Breast epithelium (tissue), 4 donors: ENCODE results near the gene TMEM41B. TPM values are rescaled to one million over a fixed set of nuclear protein-coding genes. Genes with fewer than 3 reads are reported as not detected.

ENCODE experiments used
- DNase-seq, 2 donors: peaks; one replicate each; pipeline ENCODE4 v3.0.0-alpha.2; 2019; ENCODE audit warnings: low spot score in 2 of 2
- H3K27ac ChIP-seq, 2 donors: fragments of 200-600 bp; sonication (generic) in 1 of 2; one replicate each; pipeline ENCODE4 v1.5.1; 2016 to 2019; ENCODE audit warnings: mild to moderate bottlenecking in 1 of 2
- H3K27me3 ChIP-seq, 2 donors: fragments of 200-600 bp; sonication (generic) in 1 of 2; one replicate each; pipeline versions ENCODE4 v1.5.1 to v1.6.0; 2017 to 2019; ENCODE audit warnings: control low read depth in 1 of 2, mild to moderate bottlenecking in 1 of 2
- H3K36me3 ChIP-seq: fragments of 200-600 bp; one replicate; pipeline ENCODE4 v1.5.1; 2019
- H3K4me1 ChIP-seq, 2 donors: fragments of 200-600 bp; sonication (generic); one replicate each; pipeline ENCODE4 v1.5.1; 2016 to 2019; ENCODE audit warnings: control low read depth in 1 of 2
- H3K4me3 ChIP-seq, 3 donors: fragments of 200-600 bp; sonication (generic); 1 replicate in 2 of 3; 2 replicates in 1 of 3; pipeline ENCODE4 v1.5.1; 2016 to 2019; ENCODE audit warnings: mild to moderate bottlenecking in 3 of 3, moderate library complexity in 2 of 3
- H3K9me3 ChIP-seq, 2 donors: fragments of 200-600 bp; sonication (generic) in 1 of 2; one replicate each; pipeline ENCODE4 v1.5.1; 2016 to 2019; ENCODE audit warnings: control low read depth in 1 of 2
- POLR2A ChIP-seq: fragments of 450-650 bp; IDR thresholded peaks from one replicate; pipeline ENCODE4 v1.6.1; 2016; ENCODE audit warnings: antibody characterized with exemption, mild to moderate bottlenecking, moderate library complexity
- POLR2AphosphoS5 ChIP-seq, 3 donors: sonication (generic); formaldehyde crosslinking; IDR thresholded peaks; one replicate each; pipeline ENCODE4 v1.6.1; 2017; ENCODE audit warnings: antibody characterized with exemption in 3 of 3
- intact Hi-C: fragments of 100-400 bp; cut with DNase I; formaldehyde crosslinking; loops from one replicate; pipeline ENCODE4 v1.15.1; 2023; ENCODE audit warnings: low total_unique reads
- total RNA-seq, 3 donors: library from RNA; depleted of rRNA; stranded (reverse); fragments of >200 nt; gene quantifications; one replicate each; pipeline ENCODE4 v1.1.0, GENCODE V29; 2016
- TF ChIP-seq, protein P1 (sequence below), 3 donors: fragments of 450-650 bp; IDR thresholded peaks; one replicate each; pipeline ENCODE4 v1.5.1; 2016 to 2017; ENCODE audit warnings: antibody characterized with exemption in 3 of 3, mild to moderate bottlenecking in 3 of 3, moderate library complexity in 3 of 3

TMEM41B gene
- total RNA-seq, 3 donors from 2014 or later = 19.2 to 42.3 (median 38.0) TPM

DNA sequence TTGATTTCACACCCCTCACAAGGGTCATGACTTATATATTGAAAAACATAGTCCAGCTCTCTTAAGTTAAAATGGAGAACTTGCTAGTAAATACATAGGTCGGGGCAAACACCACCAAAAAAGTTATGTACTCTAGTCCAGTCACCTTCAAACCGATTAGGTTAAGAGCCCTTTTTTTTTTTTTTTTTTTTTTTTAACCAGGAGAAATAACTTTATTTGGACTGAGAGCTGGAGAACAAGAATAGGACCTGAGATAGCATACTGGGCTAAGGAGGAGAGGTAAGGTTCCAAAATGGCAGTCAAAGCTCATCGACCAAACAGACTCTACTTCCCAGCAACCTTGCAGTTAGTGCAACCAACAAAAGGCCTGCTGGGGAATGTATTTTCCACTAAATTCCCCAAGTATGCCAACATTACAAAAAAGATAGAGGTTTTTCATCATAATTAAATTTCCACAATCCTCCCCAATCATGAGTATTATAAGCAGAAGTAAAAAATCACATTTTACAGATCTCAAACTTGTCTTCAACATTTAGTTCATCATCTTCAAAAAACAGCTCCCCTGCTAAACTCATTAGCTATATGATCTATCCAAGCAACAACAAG lies 3.8 kb downstream of the TMEM41B start:
- Histone ChIP-seq H3K27me3 (no peaks in the 10 kb centered on the region), H3K9me3 (no peaks in the 10 kb centered on the region), H3K4me1 (peaks cover 0 to 5% of the 10 kb centered on the region in 2 donors), H3K4me3 (no peak overlapping the region), H3K27ac (no peak overlapping the region), H3K36me3 (no peaks in the 10 kb centered on the region)
- intact Hi-C loops = loop anchor here (10.0 kb wide), 1 partner anchor 54 kb away; no protein-coding TSS in a partner anchor
- TF ChIP-seq, protein P1, sequence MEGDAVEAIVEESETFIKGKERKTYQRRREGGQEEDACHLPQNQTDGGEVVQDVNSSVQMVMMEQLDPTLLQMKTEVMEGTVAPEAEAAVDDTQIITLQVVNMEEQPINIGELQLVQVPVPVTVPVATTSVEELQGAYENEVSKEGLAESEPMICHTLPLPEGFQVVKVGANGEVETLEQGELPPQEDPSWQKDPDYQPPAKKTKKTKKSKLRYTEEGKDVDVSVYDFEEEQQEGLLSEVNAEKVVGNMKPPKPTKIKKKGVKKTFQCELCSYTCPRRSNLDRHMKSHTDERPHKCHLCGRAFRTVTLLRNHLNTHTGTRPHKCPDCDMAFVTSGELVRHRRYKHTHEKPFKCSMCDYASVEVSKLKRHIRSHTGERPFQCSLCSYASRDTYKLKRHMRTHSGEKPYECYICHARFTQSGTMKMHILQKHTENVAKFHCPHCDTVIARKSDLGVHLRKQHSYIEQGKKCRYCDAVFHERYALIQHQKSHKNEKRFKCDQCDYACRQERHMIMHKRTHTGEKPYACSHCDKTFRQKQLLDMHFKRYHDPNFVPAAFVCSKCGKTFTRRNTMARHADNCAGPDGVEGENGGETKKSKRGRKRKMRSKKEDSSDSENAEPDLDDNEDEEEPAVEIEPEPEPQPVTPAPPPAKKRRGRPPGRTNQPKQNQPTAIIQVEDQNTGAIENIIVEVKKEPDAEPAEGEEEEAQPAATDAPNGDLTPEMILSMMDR (IDR thresholded peaks at IDR 0.05) = no peak
- TF ChIP-seq POLR2AphosphoS5 (IDR thresholded peaks at IDR 0.05) (no peak), POLR2A (no peak)
- no peak for DNase-seq

- TF ChIP-seq POLR2A = no peak
- no peak for TF ChIP-seq POLR2AphosphoS5 (IDR thresholded peaks at IDR 0.05)
- TF ChIP-seq, protein P1 (IDR thresholded peaks at IDR 0.05) = no peak
- DNase-seq = no peak
- Histone ChIP-seq H3K36me3 (no peaks in the 10 kb centered on the region), H3K27ac (no peak overlapping the region), H3K9me3 (no peaks in the 10 kb centered on the region), H3K4me3 (no peak overlapping the region), H3K4me1 (no peaks in the 10 kb centered on the region), H3K27me3 (no peaks in the 10 kb centered on the region)
- intact Hi-C loops = no loop called here
Observed at GRCh38 chr11:9304178-9304577, 10.2 kb downstream of the TMEM41B start.

DNA sequence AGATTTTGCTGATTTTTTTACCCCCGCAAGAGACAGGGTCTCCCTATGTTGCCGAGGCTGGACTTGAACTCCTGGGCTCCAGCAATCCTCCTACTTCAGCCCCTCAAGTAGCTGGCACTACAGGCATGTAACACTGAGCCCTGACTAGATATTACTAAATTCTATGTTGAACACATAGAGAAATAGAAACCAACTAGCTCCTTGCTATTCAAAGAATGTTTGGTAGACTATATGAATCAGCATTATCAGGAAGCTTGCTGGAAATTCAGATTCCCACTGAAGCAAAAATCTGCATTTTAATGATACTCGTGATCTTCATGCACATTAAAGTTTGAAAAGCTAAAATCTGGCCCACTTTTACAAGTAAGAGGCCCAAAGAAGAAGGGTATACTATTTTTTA lies 11.9 kb downstream of the TMEM41B start:
- no peaks in the 10 kb centered on the region for H3K36me3 ChIP-seq
- H3K4me3 ChIP-seq = no peak overlapping the region
- no peak for DNase-seq
- no peak for TF ChIP-seq POLR2A
- TF ChIP-seq, protein P1 (IDR thresholded peaks at IDR 0.05) = no peak
- no peak for TF ChIP-seq POLR2AphosphoS5 (IDR thresholded peaks at IDR 0.05)
- intact Hi-C loops = no loop called here
- H3K27ac ChIP-seq = no peak overlapping the region
- no peaks in the 10 kb centered on the region for H3K27me3 ChIP-seq
- H3K9me3 ChIP-seq = no peaks in the 10 kb centered on the region
- H3K4me1 ChIP-seq = no peaks in the 10 kb centered on the region

DNA sequence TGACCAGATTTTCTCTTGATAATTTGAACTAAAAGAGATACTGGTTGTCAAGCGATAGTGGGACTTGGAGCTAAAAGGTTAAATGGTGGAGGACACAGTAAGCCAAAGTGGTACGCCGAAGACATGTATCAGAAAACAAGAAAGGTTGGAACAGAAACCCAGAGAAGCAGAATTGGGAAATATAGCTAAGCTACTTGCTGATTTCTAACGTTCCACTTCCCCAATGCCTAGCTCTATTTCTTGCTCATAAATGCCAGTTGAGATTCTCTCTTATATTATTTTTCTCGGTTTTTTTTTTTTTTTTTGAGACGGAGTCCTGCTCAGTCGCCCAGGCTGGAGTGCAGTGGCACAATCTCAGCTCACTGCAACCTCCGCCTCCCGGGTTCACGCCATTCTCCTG lies 12.7 kb downstream of the TMEM41B start:
- Histone ChIP-seq H3K36me3 (no peaks in the 10 kb centered on the region), H3K4me3 (no peak overlapping the region), H3K4me1 (no peaks in the 10 kb centered on the region), H3K27me3 (no peaks in the 10 kb centered on the region), H3K27ac (no peak overlapping the region), H3K9me3 (no peaks in the 10 kb centered on the region)
- no peak for DNase-seq
- TF ChIP-seq POLR2AphosphoS5 (IDR thresholded peaks at IDR 0.05) = no peak
- TF ChIP-seq, protein P1 (IDR thresholded peaks at IDR 0.05) = no peak
- TF ChIP-seq POLR2A = no peak
- intact Hi-C loops = no loop called here

GRCh38 chr11:9293646-9294045 lies 20.7 kb downstream of the TMEM41B start:
- H3K27ac ChIP-seq = no peak overlapping the region
- no peaks in the 10 kb centered on the region for H3K4me1 ChIP-seq
- TF ChIP-seq, protein P1 (IDR thresholded peaks at IDR 0.05) = no peak
- TF ChIP-seq POLR2AphosphoS5 (IDR thresholded peaks at IDR 0.05) = no peak
- H3K4me3 ChIP-seq = no peak overlapping the region
- no peaks in the 10 kb centered on the region for H3K27me3 ChIP-seq
- H3K36me3 ChIP-seq = peaks cover 5% of the 10 kb centered on the region
- intact Hi-C loops = no loop called here
- DNase-seq = no peak
- no peaks in the 10 kb centered on the region for H3K9me3 ChIP-seq
